Muscle layer of duodenum (tissue), 2 donors: ENCODE results near the gene TMEM131.
"Not testable (repeated sequence)": the region's sequence is repeated elsewhere in the genome, so short reads cannot be mapped to it uniquely, and the experiment has no call there.

Experiments used
- H3K27ac ChIP-seq: one replicate; pipeline ENCODE4 v1.7.0; 2013; ENCODE audit warnings: mild to moderate bottlenecking, low read length
- H3K27me3 ChIP-seq: one replicate; pipeline ENCODE4 v1.7.0; 2013; ENCODE audit warnings: low read depth, mild to moderate bottlenecking, control low read depth, low read length
- H3K36me3 ChIP-seq, 2 donors: one replicate each; pipeline ENCODE4 v1.7.0; 2013; ENCODE audit warnings: low read length in 2 of 2, control low read depth in 1 of 2, mild to moderate bottlenecking in 1 of 2; ENCODE audit not compliant: insufficient read depth in 2 of 2, control insufficient read depth in 1 of 2
- H3K4me1 ChIP-seq, 2 donors: one replicate each; pipeline ENCODE4 v1.7.0; 2013; ENCODE audit warnings: low read length in 2 of 2, mild to moderate bottlenecking in 2 of 2, control low read depth in 1 of 2, moderate library complexity in 1 of 2; ENCODE audit not compliant: insufficient read depth in 2 of 2, control insufficient read depth in 1 of 2
- H3K4me3 ChIP-seq, 2 donors: one replicate each; pipeline ENCODE4 v1.7.0; 2013; ENCODE audit warnings: low read length in 2 of 2, low read depth in 1 of 2, mild to moderate bottlenecking in 1 of 2
- H3K9me3 ChIP-seq, 2 donors: one replicate each; pipeline ENCODE4 v1.7.0; 2013; ENCODE audit warnings: low read length in 2 of 2, control low read depth in 1 of 2, mild to moderate bottlenecking in 1 of 2; ENCODE audit not compliant: control insufficient read depth in 1 of 2
- donor health status: healthy.

The TMEM131 gene

GRCh38 chr2:97995734-97996624 is at the start of gene TMEM131:
Gene TMEM131, minus strand, starts transcription at chr2:97995948. Its CDS starts 286 bp downstream, at chr2:97995662.
- Histone ChIP-seq H3K4me3 (peak within 1 kb of the TSS; percentile 93 to 94), H3K36me3 (no peaks in the 10 kb centered on the region), H3K9me3 (no peaks in the 10 kb centered on the region), H3K27me3 (no peaks in the 10 kb centered on the region), H3K27ac (peak within 1 kb of the TSS; percentile 95), H3K4me1 (peaks cover 12 to 30% of the 10 kb centered on the region in 2 donors)

- not testable (repeated sequence) for H3K36me3 ChIP-seq, H3K4me1 ChIP-seq, H3K27me3 ChIP-seq, H3K4me3 ChIP-seq, H3K27ac ChIP-seq
- H3K9me3 ChIP-seq: peaks cover 0 to 12% of the 10 kb centered on the region in 2 donors
Measured at GRCh38 chr2:98044730-98045129, 49.0 kb upstream of the TMEM131 start.

GRCh38 chr2:98043101-98043500 is 47.4 kb upstream of the TMEM131 start:
- Histone ChIP-seq H3K27ac (no peak overlapping the region), H3K4me1 (peaks cover 0 to 12% of the 10 kb centered on the region in 2 donors), H3K9me3 (peaks cover 0 to 12% of the 10 kb centered on the region in 2 donors), H3K36me3 (no peaks in the 10 kb centered on the region), H3K4me3 (no peak overlapping the region), H3K27me3 (no peaks in the 10 kb centered on the region)

- peaks cover 0 to 30% of the 10 kb centered on the region in 2 donors for H3K4me1 ChIP-seq
- H3K9me3 ChIP-seq: peaks cover 0 to 12% of the 10 kb centered on the region in 2 donors
- no peak overlapping the region for H3K27ac ChIP-seq
- H3K27me3 ChIP-seq: peaks cover 6% of the 10 kb centered on the region
- H3K4me3 ChIP-seq: no peak overlapping the region
- no peaks in the 10 kb centered on the region for H3K36me3 ChIP-seq
Measured at GRCh38 chr2:98040331-98040939, 44.7 kb upstream of the TMEM131 start.

DNA sequence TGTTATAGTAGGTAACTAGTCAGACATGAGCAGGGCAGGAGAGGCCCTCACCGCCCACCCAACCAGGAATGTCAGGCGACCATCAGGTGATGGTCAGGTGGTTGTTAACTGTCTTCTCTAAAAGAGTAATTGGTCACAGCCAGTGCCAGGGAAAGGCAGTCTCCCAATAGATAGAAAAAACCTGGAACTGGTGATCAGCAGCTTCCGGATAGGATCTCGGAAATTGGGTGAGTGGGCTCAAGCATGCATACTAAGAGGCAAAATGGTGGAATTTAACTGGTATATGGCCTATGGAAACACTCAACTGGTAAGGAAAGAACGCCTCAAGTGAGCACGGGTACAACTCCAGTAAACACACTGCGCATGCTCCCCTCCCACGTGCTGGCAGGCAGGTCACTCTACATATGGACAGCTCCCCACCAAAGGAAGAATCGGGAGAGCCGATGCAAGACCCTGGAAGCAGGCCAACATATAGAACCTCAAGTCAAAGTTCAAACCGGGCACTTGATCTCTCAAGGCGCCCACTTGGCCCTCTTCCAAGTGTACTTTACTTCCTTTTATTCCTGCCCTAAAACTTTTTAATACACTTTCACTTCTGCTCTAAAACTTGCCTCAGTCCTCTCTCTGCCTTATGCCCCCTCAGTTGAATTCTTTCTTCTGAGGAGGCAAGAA is 43.5 kb upstream of the TMEM131 start:
- H3K27me3 ChIP-seq: peaks cover 6% of the 10 kb centered on the region
- H3K4me3 ChIP-seq: no peak overlapping the region
- H3K9me3 ChIP-seq: peaks cover 0 to 8% of the 10 kb centered on the region in 2 donors
- H3K4me1 ChIP-seq: peaks cover 0 to 30% of the 10 kb centered on the region in 2 donors
- no peak overlapping the region for H3K27ac ChIP-seq
- H3K36me3 ChIP-seq: no peaks in the 10 kb centered on the region

DNA sequence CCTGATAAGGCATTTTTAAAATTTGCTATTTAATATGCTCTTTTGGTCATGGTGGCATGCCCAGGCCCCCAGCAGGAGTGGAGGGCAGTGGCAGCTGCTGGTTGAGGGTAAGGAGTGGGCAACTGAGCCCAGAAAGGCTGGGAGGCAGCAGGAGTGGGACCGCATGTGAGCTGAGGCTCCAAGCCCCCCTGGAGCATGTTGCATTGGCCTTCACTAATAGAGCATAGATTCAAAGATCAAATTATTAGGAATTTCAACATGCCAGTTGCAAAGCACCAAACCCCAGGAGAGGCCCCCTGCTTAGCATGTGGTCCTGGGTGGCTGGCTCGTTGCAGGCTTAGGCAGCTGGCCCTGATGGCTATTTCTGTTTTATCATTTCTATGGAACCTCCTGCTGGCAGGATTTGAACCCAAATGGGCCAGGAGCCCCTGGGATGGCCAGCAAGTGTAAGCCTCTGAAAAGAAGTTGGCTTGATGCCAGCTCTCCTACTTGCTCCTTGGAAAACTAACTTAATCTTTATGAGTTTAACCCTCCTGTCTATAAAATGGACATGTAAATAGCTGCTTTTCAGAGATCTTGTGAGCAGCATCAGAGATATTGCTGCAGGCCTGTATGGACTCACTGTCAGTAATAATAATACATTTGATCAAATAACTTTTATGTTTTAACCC is 42.1 kb upstream of the TMEM131 start:
- Histone ChIP-seq H3K36me3 (no peaks in the 10 kb centered on the region), H3K9me3 (no peaks in the 10 kb centered on the region), H3K4me1 (peaks cover 0 to 30% of the 10 kb centered on the region in 2 donors), H3K4me3 (no peak overlapping the region), H3K27me3 (peaks cover 6% of the 10 kb centered on the region), H3K27ac (no peak overlapping the region)

DNA sequence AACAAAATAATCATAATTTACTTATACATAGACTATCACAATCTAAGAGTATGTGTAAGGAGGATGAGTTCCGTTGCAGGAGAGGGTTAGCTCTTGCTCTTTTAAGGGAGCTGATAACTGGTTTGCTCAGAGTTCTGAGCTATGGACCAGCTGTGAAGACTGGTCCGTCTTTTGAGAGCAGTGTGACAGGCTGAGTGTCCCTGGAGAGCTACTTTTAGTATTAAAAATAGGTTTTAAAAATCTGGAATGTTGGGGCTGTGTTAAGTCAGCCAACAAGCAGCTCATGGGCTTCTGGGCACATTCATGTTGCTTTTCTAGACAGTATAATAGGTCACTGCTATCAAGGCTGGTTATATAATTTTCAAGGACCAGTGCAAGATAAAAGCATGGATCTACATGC is 41.5 kb upstream of the TMEM131 start:
- Histone ChIP-seq H3K4me3 (no peak overlapping the region), H3K27me3 (peaks cover 6% of the 10 kb centered on the region), H3K9me3 (no peaks in the 10 kb centered on the region), H3K36me3 (no peaks in the 10 kb centered on the region), H3K4me1 (peaks cover 0 to 30% of the 10 kb centered on the region in 2 donors), H3K27ac (no peak overlapping the region)

DNA sequence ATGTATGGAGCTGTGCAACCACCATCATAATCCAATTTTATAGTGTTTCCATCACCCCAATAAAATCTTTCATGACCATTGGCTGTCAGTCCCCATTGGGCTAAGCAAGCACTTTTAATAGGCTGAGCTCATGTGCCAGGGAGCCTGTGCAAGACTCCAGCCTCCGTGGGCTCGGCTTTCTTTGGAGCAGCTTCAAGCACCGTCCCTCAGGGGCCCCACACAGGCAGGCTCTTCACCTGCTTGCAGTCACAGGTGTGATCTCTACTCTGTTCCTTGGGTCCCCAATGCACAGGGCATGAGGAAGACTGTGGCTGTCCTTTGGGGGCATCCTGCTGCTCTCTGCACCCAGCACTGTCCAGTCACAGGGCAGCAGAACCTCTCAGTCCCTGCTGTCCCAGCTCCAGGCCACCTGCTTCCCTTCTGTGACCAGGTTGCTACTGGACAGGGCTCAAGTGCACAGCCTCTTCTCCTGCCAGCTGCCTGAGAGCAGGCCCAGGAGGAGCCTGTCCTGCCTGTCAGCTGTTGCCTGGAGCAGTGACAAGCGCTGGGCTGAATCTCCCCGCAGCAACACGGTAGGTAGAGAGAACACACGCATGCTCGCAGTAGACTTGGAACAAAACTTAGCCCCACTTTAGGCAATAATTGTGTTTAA is 40.7 kb upstream of the TMEM131 start:
- Histone ChIP-seq H3K27ac (no peak overlapping the region), H3K9me3 (no peaks in the 10 kb centered on the region), H3K36me3 (no peaks in the 10 kb centered on the region), H3K27me3 (peaks cover 6% of the 10 kb centered on the region), H3K4me3 (no peak overlapping the region), H3K4me1 (peaks cover 0 to 30% of the 10 kb centered on the region in 2 donors)

DNA sequence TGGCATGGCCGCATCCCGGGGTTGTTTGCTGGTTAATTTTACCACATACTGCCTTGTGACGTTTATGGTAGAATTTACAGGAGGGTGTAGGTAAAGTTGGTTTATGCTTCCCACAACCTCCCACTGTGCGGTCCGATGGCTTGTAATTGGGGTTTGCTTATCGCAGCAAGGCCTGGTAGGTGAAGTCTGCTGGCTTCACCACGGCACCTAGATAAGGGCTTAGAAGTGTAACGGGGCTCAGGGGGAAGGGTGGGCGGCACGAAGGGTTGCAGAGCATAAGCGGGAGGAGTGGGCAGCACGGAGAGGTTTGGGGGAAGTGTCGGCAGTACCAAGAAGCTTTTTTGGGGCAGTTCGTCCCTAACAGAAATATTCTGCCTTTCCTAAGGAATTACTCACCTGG is 39.0 kb upstream of the TMEM131 start:
- H3K27me3 ChIP-seq: peaks cover 6% of the 10 kb centered on the region
- peaks cover 0 to 25% of the 10 kb centered on the region in 2 donors for H3K4me1 ChIP-seq
- no peaks in the 10 kb centered on the region for H3K36me3 ChIP-seq
- H3K27ac ChIP-seq: no peak overlapping the region
- H3K9me3 ChIP-seq: no peaks in the 10 kb centered on the region
- H3K4me3 ChIP-seq: no peak overlapping the region

- no peak overlapping the region for H3K4me3 ChIP-seq
- peaks cover 0 to 8% of the 10 kb centered on the region in 2 donors for H3K4me1 ChIP-seq
- H3K27me3 ChIP-seq: peaks cover 6% of the 10 kb centered on the region
- H3K27ac ChIP-seq: no peak overlapping the region
- no peaks in the 10 kb centered on the region for H3K36me3 ChIP-seq
- no peaks in the 10 kb centered on the region for H3K9me3 ChIP-seq
Measured at GRCh38 chr2:98032086-98032485, 36.3 kb upstream of the TMEM131 start.
